ENCODE results near the gene ALDH1A2.
"Not testable (repeated sequence)": the region's sequence is repeated elsewhere in the genome, so short reads cannot be mapped to it uniquely, and the experiment has no call there.

Gene ALDH1A2

DNA sequence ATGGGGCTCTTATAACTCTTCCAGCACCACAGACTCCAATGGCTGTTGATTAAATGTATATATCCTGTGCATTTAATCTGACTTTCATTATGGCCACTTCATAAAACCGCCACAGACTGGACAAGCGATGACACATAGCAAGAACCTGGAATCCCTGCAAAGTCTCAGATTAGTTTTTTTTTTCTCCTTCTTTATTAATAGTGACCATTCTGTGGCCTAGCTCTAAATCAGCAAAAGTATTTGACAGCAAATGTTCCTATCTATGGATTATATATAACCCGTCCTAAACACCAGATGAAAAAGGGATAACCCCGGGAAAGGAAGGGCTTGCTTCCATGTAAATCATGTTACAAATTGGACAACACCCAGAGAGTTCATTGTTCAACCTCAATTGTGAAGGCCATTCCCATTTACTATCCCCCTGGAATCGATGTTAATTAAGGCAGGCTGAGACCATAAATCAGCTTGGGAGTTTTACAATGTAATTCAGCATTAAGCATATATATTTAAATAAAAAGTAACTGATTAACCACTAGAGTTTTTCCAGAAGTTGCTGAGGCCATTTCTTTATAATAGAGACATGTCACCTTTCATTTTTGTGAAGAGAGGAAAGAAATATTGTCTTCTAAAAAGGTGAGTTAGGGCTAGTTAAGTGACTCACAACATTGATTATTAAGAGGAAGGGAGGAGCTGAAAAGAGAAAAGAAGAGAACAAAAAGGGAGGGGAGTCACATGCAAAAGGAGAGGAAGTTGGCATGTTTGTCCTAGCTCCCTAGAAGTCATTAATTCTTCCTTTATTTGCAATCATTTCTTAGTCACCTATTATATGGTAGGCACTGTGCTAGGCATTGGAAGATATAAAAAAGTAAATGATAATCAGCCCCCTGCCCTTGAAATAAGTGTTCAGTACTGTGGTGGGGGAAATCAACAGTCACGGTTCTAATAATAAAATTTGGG, 26.2 kb downstream of the ALDH1A2 start:
- no peak for DNase-seq

DNA sequence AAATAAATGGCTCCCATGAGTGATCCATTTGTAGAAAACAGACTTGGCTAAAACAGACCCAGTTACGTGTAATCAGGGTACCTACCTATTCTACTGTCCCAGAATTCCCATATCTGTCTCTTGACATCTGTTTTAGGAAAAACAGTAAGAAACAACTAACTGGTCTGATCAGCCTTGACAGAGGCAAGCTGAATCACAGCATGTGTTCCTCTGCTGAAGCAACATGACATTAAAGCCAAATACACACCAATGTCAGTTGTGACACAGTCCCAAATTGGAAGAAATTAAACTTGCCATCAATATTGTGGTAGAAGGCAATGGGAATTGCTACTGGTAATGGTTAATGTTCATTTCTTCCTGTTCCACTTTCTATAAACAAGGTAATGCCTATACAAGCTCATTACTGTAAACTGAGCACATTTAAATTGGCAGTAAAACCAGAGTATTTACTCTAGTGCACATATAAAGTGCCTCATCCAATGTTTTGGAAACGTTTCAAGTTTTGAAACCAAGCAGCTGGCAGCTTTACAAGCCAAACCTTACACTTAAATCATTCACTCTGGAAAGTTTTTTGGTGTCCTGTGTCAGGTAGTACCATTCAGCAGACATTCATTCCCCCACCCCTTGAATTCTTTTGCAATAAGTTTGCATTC, 27.0 kb downstream of the ALDH1A2 start:
- DNase-seq: no peak

DNA sequence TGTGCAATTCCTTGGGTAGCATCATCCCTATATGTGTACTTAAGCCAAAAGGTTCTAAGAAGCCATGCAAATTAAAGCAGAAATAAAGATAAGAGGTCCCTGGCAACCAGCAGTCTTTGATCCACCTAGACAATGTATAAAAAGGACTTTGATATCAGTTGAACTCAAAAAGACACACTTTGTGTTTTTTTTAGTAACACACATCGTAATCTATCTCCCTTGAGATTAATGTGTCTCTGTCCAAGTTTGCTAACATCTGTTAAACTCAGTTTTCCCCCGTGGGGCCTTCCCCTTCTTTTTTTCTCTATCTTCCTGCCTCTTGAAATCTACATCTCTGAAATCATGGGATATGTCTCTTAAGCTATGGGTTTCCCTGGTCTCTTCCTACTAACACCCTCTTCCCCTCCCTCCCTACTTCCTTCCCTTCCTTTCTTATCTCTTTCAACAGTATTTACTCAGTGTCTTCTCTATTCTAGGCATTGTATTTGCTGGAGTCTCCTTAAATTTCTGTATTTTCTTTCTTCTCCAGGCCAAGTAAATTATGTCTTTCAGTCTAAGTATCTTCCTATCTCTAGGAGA, 27.7 kb downstream of the ALDH1A2 start:
- no peak for DNase-seq

DNA sequence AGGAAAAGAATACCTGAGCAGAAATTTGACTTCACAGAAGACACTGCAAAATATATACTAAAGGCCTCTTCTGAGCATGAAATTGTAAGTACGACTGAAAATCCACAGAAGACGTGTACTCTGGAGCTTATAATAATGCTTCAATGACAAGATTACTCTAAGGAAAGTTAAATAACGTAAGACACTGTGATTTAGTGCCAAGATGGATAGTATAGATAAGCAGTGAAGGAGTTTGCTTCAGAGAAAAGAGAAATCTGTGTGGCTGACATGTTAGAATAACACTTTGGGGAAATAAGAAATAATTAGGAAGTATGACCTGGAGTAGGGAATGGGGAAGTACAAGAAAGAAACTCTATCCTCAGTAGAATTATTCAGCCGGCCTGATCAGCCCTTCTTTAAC, 28.9 kb downstream of the ALDH1A2 start:
- no peak for DNase-seq

DNA sequence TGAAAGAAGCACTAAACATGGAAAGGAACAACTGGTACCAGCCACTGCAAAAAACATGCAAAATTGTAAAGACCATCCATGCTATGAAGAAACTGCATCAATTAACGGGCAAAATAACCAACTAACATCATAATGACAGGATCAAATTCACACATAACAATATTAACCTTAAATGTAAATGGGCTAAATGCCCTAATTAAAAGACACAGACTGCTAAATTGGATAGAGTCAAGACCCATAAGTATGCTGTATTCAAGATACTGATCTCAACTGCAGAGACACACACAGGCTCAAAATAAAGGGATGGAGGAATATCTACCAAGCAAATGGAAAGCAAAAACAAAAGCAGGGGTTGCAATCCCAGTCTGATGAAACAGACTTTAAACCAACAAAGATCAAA, 37.1 kb downstream of the ALDH1A2 start:
- DNase-seq: not testable (repeated sequence)

DNA sequence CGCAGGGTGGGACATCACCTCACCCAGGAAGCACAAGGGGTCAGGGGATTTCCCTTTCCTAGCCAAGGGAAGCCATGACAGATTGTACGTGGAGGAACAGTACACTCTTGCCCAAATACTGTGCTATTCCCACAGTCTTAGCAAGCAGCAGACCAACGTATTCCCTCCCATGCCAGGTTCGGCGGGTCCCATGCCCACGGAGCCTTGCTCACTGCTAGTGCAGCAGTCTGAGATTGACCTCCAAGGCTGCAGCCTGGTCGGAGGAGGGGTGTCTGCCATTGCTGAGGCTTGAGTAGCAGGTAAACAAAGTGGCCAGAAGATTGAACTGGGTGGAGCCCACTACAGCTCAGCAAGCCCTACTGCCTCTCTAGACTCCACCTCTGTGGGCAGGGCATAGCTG, 39.0 kb downstream of the ALDH1A2 start:
- DNase-seq: no peak

DNA sequence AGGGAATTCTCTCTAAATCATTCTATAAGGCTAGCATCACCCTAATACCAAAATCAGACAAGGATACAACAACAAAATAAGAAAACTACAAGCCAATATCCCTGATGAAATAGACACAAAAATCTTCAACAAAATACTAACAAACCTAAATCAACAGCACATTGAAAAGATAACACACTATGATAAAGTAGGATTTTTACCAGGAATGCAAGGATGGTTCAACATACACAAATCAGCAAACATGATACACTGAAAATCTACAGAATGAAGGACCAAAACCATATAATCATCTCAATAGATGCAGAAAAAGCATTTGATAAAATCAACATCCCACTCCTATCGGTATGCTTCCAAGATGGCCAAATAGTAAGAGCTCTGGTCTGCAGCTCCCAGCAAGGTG, 39.5 kb downstream of the ALDH1A2 start:
- no peak for DNase-seq

DNA sequence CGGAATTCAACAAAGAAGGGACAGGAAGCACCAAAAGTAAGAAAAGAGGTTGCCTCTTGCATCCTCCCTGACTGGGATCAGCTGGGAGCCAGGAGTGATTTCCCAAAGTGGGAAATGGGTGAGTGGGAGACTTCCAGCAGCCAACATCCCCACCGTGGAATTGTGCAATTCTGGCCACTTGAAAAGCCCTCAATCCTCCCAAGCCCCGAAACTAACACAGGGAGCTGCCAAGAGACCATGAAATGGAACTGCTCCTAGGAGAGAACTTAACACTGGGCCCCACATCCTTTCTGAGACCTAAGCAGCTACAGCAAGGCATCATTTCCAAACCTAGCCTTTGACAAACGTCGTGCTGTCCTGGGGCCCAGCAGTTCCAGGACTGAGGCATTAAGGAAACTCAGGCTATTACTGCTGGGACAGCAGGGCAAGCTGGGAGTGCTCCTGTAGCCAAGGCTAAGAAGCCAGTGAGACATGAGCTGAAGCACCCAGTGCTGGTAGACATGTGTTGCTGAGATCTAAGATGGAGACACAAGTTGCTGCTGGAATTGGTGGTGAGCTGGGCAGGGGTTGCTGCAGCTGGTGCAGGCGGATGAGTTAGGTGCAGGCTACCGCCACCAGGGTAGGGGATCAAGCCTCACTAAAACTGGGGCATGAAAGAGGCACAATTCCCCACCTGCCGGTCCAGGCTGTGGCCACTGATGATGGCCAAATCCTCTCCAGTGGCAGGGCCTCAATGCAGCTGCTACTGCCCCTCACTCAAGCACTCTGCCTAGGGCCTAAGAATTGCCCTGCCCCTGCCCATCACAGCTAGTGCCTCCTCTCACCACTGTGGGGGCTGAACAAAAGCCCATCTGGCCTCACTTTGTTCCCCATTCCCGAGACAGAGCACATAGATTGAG, 43.9 kb downstream of the ALDH1A2 start:
- DNase-seq: no peak

DNA sequence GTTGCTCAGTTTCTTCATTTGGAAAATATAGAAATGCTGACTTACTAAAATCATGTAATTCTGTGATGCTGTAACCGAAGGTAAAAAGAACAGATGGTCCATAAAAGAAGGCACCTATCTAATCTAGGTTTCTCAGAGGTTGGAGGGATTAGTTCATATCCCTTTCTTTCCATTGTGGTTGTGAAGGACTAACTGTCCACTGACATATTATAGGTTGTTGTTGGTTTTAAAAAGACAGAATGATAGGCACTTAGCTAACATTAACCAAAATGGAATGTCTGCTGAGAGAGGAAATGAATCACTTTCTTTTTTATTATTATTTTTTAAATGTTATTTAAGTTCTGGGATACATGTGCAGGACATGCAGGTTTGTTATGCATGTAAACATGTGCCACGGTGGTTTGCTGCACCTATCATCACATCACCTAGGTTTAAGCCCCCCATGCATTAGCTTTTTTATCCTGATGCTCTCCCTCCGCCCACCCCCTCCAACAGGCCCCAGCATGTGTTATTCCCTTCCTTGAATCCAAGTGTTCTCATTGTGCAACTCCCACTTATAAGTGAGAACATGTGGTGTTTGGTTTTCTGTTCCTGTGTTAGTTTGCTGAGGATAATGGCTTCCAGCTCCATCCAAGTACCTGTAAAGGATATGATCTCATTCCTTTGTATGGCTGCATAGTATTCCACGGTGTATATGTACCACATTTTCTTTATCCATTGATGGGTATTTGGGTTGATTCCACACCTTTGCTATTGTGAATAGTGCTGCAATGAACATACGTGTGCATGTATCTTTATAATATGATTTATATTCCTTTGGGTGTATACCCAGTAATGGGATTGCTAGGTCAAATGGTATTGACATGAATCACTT, 45.8 kb downstream of the ALDH1A2 start:
- DNase-seq: no peak

DNA sequence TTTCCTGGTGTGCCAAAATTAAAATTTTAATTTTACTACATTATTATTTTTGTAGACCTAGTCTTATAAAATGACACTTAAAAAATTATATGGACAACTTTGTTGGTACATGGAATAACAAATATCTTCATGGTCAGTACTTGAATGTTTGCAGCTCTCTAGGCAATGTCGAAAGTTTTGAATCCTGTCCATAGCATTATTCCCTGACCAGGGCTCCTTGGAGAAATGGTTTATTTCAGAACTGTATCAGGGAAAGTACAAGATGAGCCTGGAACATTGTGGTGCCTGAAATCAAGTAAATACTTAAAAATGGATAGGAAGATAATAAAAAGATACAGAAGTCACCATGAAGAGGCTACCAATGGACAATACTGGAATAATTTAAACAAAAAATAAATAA, 47.6 kb downstream of the ALDH1A2 start:
- no peak for DNase-seq

DNA sequence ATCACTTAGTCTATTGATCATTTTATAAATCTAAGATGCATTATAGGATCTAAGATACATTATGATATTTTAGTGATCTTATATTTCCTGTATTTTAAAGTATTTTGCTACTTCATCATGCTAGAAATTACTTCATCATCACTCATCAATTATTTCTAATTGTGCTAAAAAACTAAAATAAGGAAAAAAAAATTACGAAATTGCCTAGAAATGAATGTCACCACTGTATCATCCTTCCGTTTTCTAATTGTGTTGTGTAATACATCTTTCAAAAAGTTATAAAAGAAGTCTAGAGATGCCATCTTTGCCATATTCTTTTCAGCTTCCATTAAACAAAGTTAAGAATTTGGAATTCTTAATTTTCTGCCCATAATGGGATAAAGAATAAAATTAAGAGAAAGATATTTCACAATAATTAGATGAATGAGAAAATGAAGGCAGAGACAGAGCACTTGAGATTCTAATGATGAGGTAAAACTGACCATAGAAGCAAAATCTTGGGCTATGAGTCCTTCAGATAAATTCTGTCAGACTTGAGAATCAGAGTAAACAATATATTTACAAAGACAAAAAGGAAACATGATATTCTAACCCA, 48.8 kb downstream of the ALDH1A2 start:
- no peak for DNase-seq

DNA sequence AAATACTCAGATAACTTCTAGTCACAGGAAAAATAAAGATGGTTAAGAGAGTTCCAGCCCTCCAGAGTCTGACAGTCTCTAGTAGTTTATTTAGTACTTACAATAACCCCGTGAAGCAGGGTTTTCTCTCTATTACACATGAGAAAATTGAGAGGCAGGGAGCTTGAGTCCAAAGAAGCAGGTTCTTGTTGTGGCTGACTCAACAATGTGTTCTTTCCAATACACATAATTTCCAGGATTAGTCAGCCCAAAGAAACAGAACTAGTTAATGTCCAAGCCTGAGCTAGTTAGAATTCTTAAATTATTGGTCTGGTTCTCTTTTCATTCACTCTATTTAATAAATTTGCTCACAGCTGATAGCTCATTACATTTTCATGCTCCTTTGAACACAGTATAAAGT, 49.9 kb downstream of the ALDH1A2 start:
- DNase-seq: no peak

DNA sequence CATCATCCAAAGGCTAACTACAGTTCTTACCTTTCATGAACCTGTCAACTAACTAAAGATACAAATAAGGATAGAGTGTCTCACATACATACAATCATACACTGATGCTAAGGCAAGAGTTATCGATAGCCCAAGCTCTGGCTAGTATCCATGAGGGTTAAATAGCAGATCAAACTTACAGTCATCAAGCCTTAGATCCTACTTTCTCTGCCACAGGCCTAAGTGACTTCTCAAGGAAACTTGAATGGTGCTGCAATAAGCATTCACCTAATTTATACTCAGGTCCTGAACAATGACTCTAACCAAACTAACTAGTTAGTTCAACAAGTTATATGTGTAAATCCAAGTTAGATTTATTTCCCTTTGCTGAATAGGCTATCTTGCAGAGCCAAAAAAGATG, 51.0 kb downstream of the ALDH1A2 start:
- no peak for DNase-seq

DNA sequence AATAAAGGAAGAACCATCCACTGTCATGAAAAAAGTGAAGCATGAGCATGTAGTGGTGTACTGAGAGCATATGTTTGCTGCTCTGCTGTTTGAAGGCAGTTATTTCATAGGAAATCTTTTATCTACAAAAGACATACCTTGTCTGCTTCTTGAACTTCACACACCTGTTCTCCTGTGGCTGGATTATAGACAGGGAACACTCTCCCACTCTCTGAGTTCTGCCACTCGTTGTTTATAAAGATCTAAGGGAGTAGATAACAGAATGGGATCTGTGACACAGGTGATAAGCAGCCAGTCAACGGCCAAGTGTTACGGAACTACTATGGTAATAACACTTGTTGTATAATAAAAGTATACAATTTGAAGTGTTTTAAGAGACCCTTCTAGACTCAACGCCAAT, 51.5 kb downstream of the ALDH1A2 start:
- no peak for DNase-seq

DNA sequence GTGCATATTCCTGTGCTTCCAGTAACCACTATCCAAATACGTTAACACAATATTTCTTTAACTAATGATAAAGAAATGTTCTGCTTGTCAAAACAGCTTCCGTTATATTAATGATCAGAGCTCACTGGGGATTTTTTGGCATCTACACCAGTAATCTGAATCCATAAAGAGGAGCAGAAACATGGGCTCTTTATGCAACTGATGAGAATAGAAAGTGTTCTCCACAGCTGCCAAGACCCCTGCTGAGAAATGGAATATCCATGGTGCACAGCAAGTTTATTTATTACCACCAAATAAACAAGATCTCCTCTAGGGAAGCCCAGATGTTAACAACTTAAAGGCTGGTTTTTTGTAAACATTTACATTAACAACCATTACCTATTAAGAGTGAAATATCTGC, 54.5 kb downstream of the ALDH1A2 start:
- no peak for DNase-seq

DNA sequence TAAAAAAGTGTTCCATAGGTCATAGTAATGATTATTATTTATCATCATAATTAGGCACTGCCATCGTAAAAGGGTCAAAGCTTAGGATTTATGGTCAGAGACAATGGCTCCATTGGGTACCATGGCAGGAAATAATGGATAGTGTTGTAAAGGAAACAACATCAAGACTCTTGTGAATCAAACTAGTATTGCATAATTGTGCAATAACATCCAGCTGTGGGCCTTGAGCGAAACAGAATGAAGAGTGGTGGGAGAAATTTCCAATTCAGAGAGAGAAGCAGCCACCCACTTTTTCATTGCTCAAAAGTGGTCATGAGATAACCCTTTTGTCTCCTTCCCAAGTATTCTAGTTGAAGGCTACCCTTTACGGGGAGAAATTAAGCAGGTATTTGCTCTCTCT, 61.7 kb downstream of the ALDH1A2 start:
- DNase-seq: no peak

DNA sequence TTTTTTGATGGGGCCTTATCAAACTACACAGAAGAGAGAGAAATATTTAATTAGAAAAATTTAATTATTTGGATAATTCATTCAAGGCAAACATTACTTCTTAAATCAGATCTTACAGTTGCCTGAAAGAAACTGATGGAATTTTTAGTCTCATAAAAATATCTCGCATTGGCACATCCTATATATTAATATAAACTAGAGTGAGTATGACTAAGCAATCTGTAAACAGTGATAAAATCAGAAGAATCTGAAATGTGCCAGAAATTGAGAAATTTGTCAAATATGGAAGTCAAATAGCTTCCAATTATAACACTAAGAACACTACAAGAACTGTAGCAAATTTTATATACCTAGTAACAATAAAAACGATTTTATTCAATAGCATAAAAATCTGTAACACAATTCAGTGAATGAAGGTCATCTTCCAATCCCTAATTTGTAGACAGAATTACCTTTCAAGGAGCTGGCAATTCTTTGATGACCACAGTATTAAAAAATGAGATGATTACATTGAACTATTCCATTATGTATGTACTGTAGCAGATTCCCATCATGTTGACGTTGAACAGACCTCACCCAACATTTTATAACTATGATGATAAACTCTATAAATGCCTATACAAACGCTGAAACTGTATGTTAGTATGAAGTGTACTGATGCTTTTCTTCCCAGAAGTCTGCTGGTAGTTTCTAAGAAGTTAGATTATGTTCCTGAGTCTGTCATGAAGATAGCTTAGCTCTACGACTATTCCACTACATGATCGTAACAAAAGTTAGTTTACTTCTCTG, 63.0 kb downstream of the ALDH1A2 start:
- no peak for DNase-seq

DNA sequence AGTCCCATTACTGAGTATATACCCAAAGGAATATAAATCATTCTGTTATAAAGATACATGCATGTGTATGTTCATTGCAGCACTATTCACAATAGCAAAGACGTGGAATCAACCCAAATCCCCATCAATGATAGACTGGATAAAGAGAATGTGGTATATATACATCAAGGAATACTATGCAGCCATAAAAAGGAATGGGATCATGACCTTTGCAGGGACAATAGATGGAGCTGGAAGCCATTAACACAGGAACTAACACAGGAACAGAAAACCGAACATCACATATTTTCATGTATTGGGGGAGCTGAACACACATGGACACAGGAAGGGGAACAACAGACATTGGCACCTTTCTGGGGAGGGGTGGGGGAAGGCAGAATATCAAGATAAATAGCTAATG, 65.8 kb downstream of the ALDH1A2 start:
- DNase-seq: not testable (repeated sequence)

DNA sequence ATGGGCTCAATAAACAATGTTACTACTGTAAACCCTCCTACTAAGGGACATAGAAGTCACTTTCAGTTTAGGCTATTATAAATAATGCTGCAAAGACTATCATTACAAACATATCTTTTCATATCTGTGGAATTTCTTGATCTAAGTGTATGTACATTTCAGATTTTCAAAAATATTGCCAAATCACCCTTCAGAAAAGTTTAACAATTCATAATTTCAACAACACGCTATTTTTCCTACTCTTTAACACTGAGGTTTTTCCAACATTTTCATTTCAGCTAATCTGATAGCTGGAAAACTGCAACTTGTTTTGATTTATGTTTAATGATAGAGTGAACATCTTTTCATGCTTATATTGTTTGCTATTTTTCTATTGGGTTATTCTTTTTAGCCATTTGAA, 69.0 kb downstream of the ALDH1A2 start:
- DNase-seq: no peak

DNA sequence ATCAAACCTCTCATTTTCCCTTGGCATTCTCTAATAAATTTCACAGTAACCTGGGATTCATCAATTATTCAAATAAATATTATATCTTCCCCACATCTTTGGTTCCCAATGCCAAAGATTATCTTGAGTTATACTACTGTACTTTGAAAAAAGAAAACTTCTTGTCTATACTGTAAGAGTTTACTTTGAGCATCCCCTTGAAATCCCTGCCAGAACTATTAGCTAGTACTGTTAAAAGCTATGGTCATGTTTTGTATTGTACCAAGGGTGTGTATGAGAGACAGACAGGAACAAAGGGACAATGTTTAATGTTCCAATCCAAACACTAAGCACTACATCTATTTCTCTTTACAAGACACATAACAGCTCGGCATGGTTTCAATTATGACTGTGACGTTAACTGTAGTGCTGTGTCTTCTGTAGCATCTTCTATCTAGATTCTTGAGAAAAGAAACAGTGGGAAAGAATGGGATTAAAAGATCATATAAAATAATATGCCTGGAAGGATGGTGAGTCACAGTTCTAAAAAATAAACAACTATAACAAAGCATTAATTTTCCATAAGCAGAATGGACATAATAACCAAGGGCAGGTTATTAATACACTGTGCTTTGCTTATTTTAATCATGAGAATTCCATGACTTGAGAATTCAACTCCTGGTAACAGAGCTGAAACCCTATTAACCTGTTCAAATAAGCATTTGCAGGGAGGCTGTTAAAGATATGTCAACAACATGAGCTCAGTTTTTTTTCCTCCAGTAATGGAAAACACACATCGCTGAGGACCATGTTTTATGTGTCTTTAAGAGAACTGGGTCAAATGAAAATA, 71.1 kb downstream of the ALDH1A2 start:
- no peak for DNase-seq
